K562 (cell line): Measurements from ENCODE around the gene ZNF232. TPM values are rescaled to one million over a fixed set of nuclear protein-coding genes. Genes with fewer than 3 reads are reported as not detected.
"Not testable (repeated sequence)": the region's sequence is repeated elsewhere in the genome, so short reads cannot be mapped to it uniquely, and the experiment has no call there.

ENCODE experiments used
- ATAC-seq: fragments of 200-7000 bp; cut with Tn5 transposase; 3 replicates; pipeline ENCODE4 v1.9.1; 2020; ENCODE audit warnings: moderate library complexity
- BruUV-seq: library from RNA; stranded (reverse); fragments of 400-500 nt; replicated peaks from 2 replicates; lab custom pipeline; 2021; lab: Mats Ljungman, UMichigan
- CTCF ChIA-PET: fragments of 300-600 bp; formaldehyde crosslinking; extraction: SDS; loops from one replicate; lab custom pipeline; 2021; ENCODE audit warnings: low intra/inter-chr PET ratio; lab: Yijun Ruan, JAX
- POLR2A ChIA-PET: fragments of 300-600, 350-650 bp; sonication (Branson Sonifier 250); formaldehyde crosslinking; extraction: SDS; loops from one replicate; lab custom pipeline; 2021; ENCODE audit warnings: antibody characterized with exemption, inconsistent platforms; lab: Yijun Ruan, JAX
- DNase-seq, 4 experiments: peaks; one replicate each; pipeline versions ENCODE4 v3.0.0 to v3.0.0-alpha.2; 2011 to 2018; ENCODE audit warnings: low spot score in 3 of 4, mixed read lengths in 3 of 4; ENCODE audit errors: extremely low read depth in 1 of 4
- FAIRE-seq: peaks from 2 replicates; lab custom pipeline; 2011; peaks lifted over from hg19 to GRCh38; lab: Jason Lieb, UNC
- H2AFZ ChIP-seq: 2 replicates; pipeline ENCODE4 v1.6.0; 2011; ENCODE audit warnings: low read depth, low read length, control low read depth, inconsistent platforms
- H3K27ac ChIP-seq: fragments of 200-600 bp; 3 replicates; pipeline ENCODE4 v1.8.0; 2011; ENCODE audit warnings: low read depth, mild to moderate bottlenecking, control low read depth, inconsistent platforms, low read length, moderate library complexity, mixed read lengths; ENCODE audit errors: extremely low read depth
- H3K27me3 ChIP-seq, 2 experiments: fragments of 300-600 bp in 1 of 2; 2 replicates in 1 of 2; 3 replicates in 1 of 2; pipeline versions ENCODE4 v1.6.0 to v1.8.0; 2011; ENCODE audit warnings: inconsistent platforms in 2 of 2, low read length in 2 of 2, mild to moderate bottlenecking in 1 of 2, mixed read lengths in 1 of 2, moderate library complexity in 1 of 2; ENCODE audit not compliant: control insufficient read depth in 2 of 2, insufficient read depth in 2 of 2
- H3K36me3 ChIP-seq: fragments of 300-600 bp; 3 replicates; pipeline ENCODE4 v1.8.0; 2011; ENCODE audit warnings: mild to moderate bottlenecking, low read length, inconsistent platforms; ENCODE audit not compliant: control insufficient read depth, insufficient read depth
- H3K4me1 ChIP-seq, 2 experiments: fragments of 200-600 bp in 1 of 2; replicated peaks in 1 of 2; 2 replicates in 1 of 2; 3 replicates in 1 of 2; pipeline versions ENCODE4 v1.5.1 to v1.8.0; 2011; ENCODE audit warnings: inconsistent platforms in 2 of 2, low read length in 2 of 2, mild to moderate bottlenecking in 1 of 2, mixed read lengths in 1 of 2, moderate library complexity in 1 of 2; ENCODE audit not compliant: control insufficient read depth in 2 of 2, insufficient read depth in 2 of 2
- H3K4me2 ChIP-seq: 2 replicates; pipeline ENCODE4 v1.6.1; 2011; ENCODE audit warnings: low read length, control low read depth, inconsistent platforms, mixed read lengths; ENCODE audit not compliant: insufficient read depth
- H3K4me3 ChIP-seq: fragments of 200-600 bp; sonication (generic), shearing (Covaris generic); 2 replicates; pipeline ENCODE4 v1.5.1; 2016; ENCODE audit warnings: control low read depth, inconsistent platforms
- H3K79me2 ChIP-seq: fragments of 200-600 bp; 3 replicates; pipeline ENCODE4 v1.8.0; 2011; ENCODE audit warnings: low read length, inconsistent platforms; ENCODE audit not compliant: control insufficient read depth, insufficient read depth
- H3K9ac ChIP-seq, 2 experiments: 2 replicates each; pipeline versions ENCODE4 v1.6.0 to v1.6.1; 2011; ENCODE audit warnings: low read depth in 2 of 2, low read length in 2 of 2, control low read depth in 1 of 2, inconsistent platforms in 1 of 2, mild to moderate bottlenecking in 1 of 2, mixed read lengths in 1 of 2; ENCODE audit not compliant: insufficient read depth in 1 of 2
- H3K9me1 ChIP-seq: one replicate; pipeline ENCODE4 v1.6.0; 2011; ENCODE audit warnings: inconsistent platforms, mild to moderate bottlenecking, low read length, moderate library complexity; ENCODE audit not compliant: control insufficient read depth, insufficient read depth
- H3K9me3 ChIP-seq: replicated peaks from 2 replicates; pipeline ENCODE4 v1.5.1; 2011; ENCODE audit warnings: low read depth, low read length, inconsistent platforms; ENCODE audit not compliant: control insufficient read depth, insufficient read depth
- H4K20me1 ChIP-seq: replicated peaks from 2 replicates; pipeline ENCODE4 v1.6.1; 2011; ENCODE audit warnings: low read length, inconsistent platforms, mixed read lengths; ENCODE audit not compliant: control insufficient read depth, insufficient read depth
- ADNP ChIP-seq: fragments of 200-800 bp; sonication (Bioruptor generic); IDR thresholded peaks from 2 replicates; pipeline ENCODE4 v1.6.1; 2016; ENCODE audit warnings: missing genetic modification characterization, missing compliant biosample characterization
- ATF7 ChIP-seq: fragments of 450-650 bp; IDR thresholded peaks from 2 replicates; pipeline ENCODE4 v1.7.1; 2014; ENCODE audit warnings: mild to moderate bottlenecking, moderate library complexity
- CCAR2 ChIP-seq: fragments of 200-400 bp; formaldehyde crosslinking; IDR thresholded peaks from 2 replicates; pipeline ENCODE4 v1.6.1; 2017; ENCODE audit warnings: mild to moderate bottlenecking, low read depth, low read length
- ETS2 ChIP-seq: IDR thresholded peaks from 2 replicates; pipeline ENCODE4 v1.6.1; 2016; ENCODE audit warnings: borderline replicate concordance, missing genetic modification characterization, mild to moderate bottlenecking, moderate library complexity, missing compliant biosample characterization; ENCODE audit not compliant: poor library complexity, severe bottlenecking
- GABPA ChIP-seq: fragments of 200-800 bp; sonication (Bioruptor generic); conservative IDR thresholded peaks from 2 replicates; pipeline ENCODE4 v1.6.1; 2016; ENCODE audit warnings: low read depth, missing genetic modification characterization, missing compliant biosample characterization
- GABPB2 ChIP-seq: fragments of 250-450 bp; sonication (Bioruptor Pico); conservative IDR thresholded peaks from 2 replicates; pipeline ENCODE4 v1.5.1; 2021; ENCODE audit warnings: mild to moderate bottlenecking
- HMG20B ChIP-seq: fragments of 250-450 bp; sonication (Bioruptor Pico); IDR thresholded peaks from 2 replicates; pipeline ENCODE4 v1.5.0; 2021; ENCODE audit warnings: mild to moderate bottlenecking
- RNF2 ChIP-seq: sonication (generic); IDR thresholded peaks from 2 replicates; pipeline ENCODE4 v1.6.1; 2016
- SMAD2 ChIP-seq: fragments of 150-350 bp; IDR thresholded peaks from 2 replicates; pipeline ENCODE4 v1.6.1; 2014; ENCODE audit warnings: low read depth, mild to moderate bottlenecking, low read length
- TEAD2 ChIP-seq: fragments of 450-650 bp; IDR thresholded peaks from 2 replicates; pipeline ENCODE4 v1.6.1; 2016; ENCODE audit warnings: missing genetic modification characterization, control low read depth, missing compliant biosample characterization
- TSC22D4 ChIP-seq: fragments of 450-650 bp; IDR thresholded peaks from 2 replicates; pipeline ENCODE4 v1.6.1; 2016; ENCODE audit warnings: missing genetic modification characterization, missing biosample characterization, control low read depth
- WGBS: fragments of 100-300 bp; shearing (Covaris generic); methylation state at CpG from one replicate; pipeline ENCODE4 v1.1.6; 2016; ENCODE audit warnings: low coverage, mixed read lengths; ENCODE audit not compliant: insufficient coverage; ENCODE audit errors: missing lambda C conversion rate; 5-methylcytosine and 5-hydroxymethylcytosine counted together
- in situ Hi-C: fragments of 300-500 bp; cut with MboI; formaldehyde crosslinking; loops from 4 replicates; pipeline ENCODE4 v1.15.0; 2018; ENCODE audit warnings: inconsistent platforms, mixed read lengths
- intact Hi-C: fragments of 100-400 bp; cut with micrococcal nuclease; formaldehyde crosslinking; loops from 2 replicates; pipeline ENCODE4 v1.14.2; 2022
- polyA plus RNA-seq, 8 experiments: library from polyadenylated mRNA; depleted of rRNA in 4 of 8; stranded (reverse) in 5 of 8; unstranded in 3 of 8; fragments of >200 nt; fragmentation: Nextera tagmentation in 2 of 8; fragmentation: Illumina TruSeq in 1 of 8; extraction: Ambion mirVana in 2 of 8; extraction: Trizol in 1 of 8; gene quantifications; 2 replicates each; pipeline versions ENCODE4 v1.2.1 to v1.2.3, GENCODE V29; 2011 to 2014; ENCODE audit warnings: inconsistent platforms in 1 of 8, missing spikeins in 1 of 8
- total RNA-seq, 7 experiments: library from RNA; depleted of rRNA in 6 of 7; stranded (reverse); fragments of >200 nt in 6 of 7; fragmentation: Illumina TruSeq in 2 of 7; extraction: Trizol in 2 of 7; gene quantifications; 2 replicates each; pipeline versions ENCODE4 v1.2.1 to v1.2.3, GENCODE V29; 2011 to 2021; ENCODE audit warnings: low replicate concordance in 1 of 7
- TF ChIP-seq, protein P1 (sequence below): fragments of 450-650 bp; IDR thresholded peaks from 2 replicates; pipeline ENCODE4 v1.7.1; 2018; ENCODE audit warnings: mild to moderate bottlenecking, low read depth; ENCODE audit not compliant: partially characterized antibody

Gene ZNF232
- total and polyA plus RNA-seq, 9 of the 15 experiments (the other 6 are each of a cell fraction or from before 2014, with no cell fraction given), result 10.6 to 26.0 (median 13.0) TPM

DNA sequence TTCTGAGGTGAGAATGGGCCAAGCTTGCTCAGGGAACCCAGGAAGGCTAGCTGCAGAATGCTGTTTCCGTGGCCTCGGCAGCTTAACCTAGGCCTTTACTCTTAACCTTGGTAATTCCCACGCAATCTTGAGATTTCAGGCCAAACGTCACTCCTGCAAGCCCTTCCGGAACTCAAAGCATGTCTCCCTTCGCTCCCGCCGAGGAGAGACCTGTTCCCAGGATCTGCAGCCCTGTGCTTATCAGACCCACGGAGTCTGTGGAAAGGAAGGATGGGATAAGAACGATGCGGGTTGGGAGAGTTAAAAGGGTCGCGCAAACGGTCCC, 33.9 kb downstream of the ZNF232 start:
- Histone ChIP-seq H4K20me1 (no peaks in the 10 kb centered on the region), H3K27me3 (peaks cover 2 to 10% of the 10 kb centered on the region in 2 experiments; a peak in 2 of 5 replicates), H3K9me1 (no peaks in the 10 kb centered on the region), H3K79me2 (no peaks in the 10 kb centered on the region), H3K4me2 (no peak overlapping the region), H3K4me1 (peaks cover 0 to 10% of the 10 kb centered on the region in 2 experiments; a peak in 2 of 5 replicates), H3K4me3 (no peak overlapping the region), H2AFZ (no peak overlapping the region), H3K9ac (no peak overlapping the region), H3K27ac (no peak overlapping the region), H3K36me3 (no peaks in the 10 kb centered on the region), H3K9me3 (no peaks in the 10 kb centered on the region)
- no peak for FAIRE-seq
- 29% methylated on average over 10 of the region's 14 CpGs for WGBS
- ChIA-PET CTCF (no interaction called here), POLR2A (no interaction called here)
- in situ Hi-C loops (no loop called here), intact Hi-C loops (no loop called here)
- no peak for ATAC-seq
- TF ChIP-seq ADNP (no peak), GABPB2 (CRISPR knock-in tag) (no peak), CCAR2 (no peak), TSC22D4 (no peak), TEAD2 (tag) (no peak), ETS2 (tag) (no peak), GABPA (no peak), RNF2 (no peak), HMG20B (no peak), ATF7 (no peak), SMAD2 (no peak)
- TF ChIP-seq, protein P1, sequence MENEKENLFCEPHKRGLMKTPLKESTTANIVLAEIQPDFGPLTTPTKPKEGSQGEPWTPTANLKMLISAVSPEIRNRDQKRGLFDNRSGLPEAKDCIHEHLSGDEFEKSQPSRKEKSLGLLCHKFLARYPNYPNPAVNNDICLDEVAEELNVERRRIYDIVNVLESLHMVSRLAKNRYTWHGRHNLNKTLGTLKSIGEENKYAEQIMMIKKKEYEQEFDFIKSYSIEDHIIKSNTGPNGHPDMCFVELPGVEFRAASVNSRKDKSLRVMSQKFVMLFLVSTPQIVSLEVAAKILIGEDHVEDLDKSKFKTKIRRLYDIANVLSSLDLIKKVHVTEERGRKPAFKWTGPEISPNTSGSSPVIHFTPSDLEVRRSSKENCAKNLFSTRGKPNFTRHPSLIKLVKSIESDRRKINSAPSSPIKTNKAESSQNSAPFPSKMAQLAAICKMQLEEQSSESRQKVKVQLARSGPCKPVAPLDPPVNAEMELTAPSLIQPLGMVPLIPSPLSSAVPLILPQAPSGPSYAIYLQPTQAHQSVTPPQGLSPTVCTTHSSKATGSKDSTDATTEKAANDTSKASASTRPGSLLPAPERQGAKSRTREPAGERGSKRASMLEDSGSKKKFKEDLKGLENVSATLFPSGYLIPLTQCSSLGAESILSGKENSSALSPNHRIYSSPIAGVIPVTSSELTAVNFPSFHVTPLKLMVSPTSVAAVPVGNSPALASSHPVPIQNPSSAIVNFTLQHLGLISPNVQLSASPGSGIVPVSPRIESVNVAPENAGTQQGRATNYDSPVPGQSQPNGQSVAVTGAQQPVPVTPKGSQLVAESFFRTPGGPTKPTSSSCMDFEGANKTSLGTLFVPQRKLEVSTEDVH, result no peak
- no TSS peak for BruUV-seq
- no peak for DNase-seq

DNA sequence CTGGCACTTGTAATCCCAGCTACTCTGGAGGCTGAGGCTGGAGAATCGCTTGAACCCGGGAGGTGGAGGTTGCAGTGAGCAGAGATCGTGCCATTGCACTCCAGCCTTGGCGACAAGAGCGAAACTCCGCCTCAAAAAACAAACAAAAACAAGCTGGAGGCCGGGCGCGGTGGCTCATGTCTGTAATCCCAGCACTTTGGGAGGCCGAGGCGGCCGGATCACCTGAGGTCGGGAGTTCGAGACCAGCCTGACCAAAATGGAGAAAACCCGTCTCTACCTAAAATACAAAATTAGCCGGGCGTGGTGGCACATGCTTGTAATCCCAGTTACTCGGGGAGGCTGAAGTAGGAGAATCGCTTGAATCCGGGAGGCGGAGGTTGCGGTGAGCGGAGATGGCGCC, 34.4 kb downstream of the ZNF232 start:
- ATAC-seq, H4K20me1 ChIP-seq, H3K36me3 ChIP-seq, H3K9ac ChIP-seq, in situ Hi-C loops, DNase-seq, H3K9me1 ChIP-seq, POLR2A ChIA-PET, H3K4me3 ChIP-seq, H3K27ac ChIP-seq, H3K79me2 ChIP-seq, H3K4me2 ChIP-seq, FAIRE-seq, BruUV-seq, H3K9me3 ChIP-seq, intact Hi-C loops, CTCF ChIA-PET, H2AFZ ChIP-seq: not testable (repeated sequence)
- 36% methylated on average over 8 of the region's 24 CpGs for WGBS
- peaks cover 0 to 10% of the 10 kb centered on the region in 2 experiments; a peak in 2 of 5 replicates for H3K4me1 ChIP-seq
- peaks cover 2 to 10% of the 10 kb centered on the region in 2 experiments; a peak in 2 of 5 replicates for H3K27me3 ChIP-seq
